K562 (cell line): ENCODE measurements around the gene DNAJB14. TPM values are rescaled to one million over a fixed set of nuclear protein-coding genes. Genes with fewer than 3 reads are reported as not detected.
A peak's percentile ranks its signal among the peaks of the same experiment; 100 is the strongest.

ENCODE experiments used
- ATAC-seq: fragments of 200-7000 bp; cut with Tn5 transposase; 3 replicates; pipeline ENCODE4 v1.9.1; 2020; ENCODE audit warnings: moderate library complexity
- BruUV-seq: library from RNA; stranded (reverse); fragments of 400-500 nt; replicated peaks from 2 replicates; lab custom pipeline; 2021; lab: Mats Ljungman, UMichigan
- CTCF ChIA-PET: fragments of 300-600 bp; formaldehyde crosslinking; extraction: SDS; loops from one replicate; lab custom pipeline; 2021; ENCODE audit warnings: low intra/inter-chr PET ratio; lab: Yijun Ruan, JAX
- POLR2A ChIA-PET: fragments of 300-600, 350-650 bp; sonication (Branson Sonifier 250); formaldehyde crosslinking; extraction: SDS; loops from one replicate; lab custom pipeline; 2021; ENCODE audit warnings: antibody characterized with exemption, inconsistent platforms; lab: Yijun Ruan, JAX
- DNase-seq, 4 experiments: peaks; one replicate each; pipeline versions ENCODE4 v3.0.0 to v3.0.0-alpha.2; 2011 to 2018; ENCODE audit warnings: low spot score in 3 of 4, mixed read lengths in 3 of 4; ENCODE audit errors: extremely low read depth in 1 of 4
- FAIRE-seq: peaks from 2 replicates; lab custom pipeline; 2011; peaks lifted over from hg19 to GRCh38; lab: Jason Lieb, UNC
- H2AFZ ChIP-seq: 2 replicates; pipeline ENCODE4 v1.6.0; 2011; ENCODE audit warnings: low read depth, low read length, control low read depth, inconsistent platforms
- H3K27ac ChIP-seq: fragments of 200-600 bp; 3 replicates; pipeline ENCODE4 v1.8.0; 2011; ENCODE audit warnings: low read depth, mild to moderate bottlenecking, control low read depth, inconsistent platforms, low read length, moderate library complexity, mixed read lengths; ENCODE audit errors: extremely low read depth
- H3K27me3 ChIP-seq, 2 experiments: fragments of 300-600 bp in 1 of 2; 2 replicates in 1 of 2; 3 replicates in 1 of 2; pipeline versions ENCODE4 v1.6.0 to v1.8.0; 2011; ENCODE audit warnings: inconsistent platforms in 2 of 2, low read length in 2 of 2, mild to moderate bottlenecking in 1 of 2, mixed read lengths in 1 of 2, moderate library complexity in 1 of 2; ENCODE audit not compliant: control insufficient read depth in 2 of 2, insufficient read depth in 2 of 2
- H3K36me3 ChIP-seq: fragments of 300-600 bp; 3 replicates; pipeline ENCODE4 v1.8.0; 2011; ENCODE audit warnings: mild to moderate bottlenecking, low read length, inconsistent platforms; ENCODE audit not compliant: control insufficient read depth, insufficient read depth
- H3K4me1 ChIP-seq, 2 experiments: fragments of 200-600 bp in 1 of 2; replicated peaks in 1 of 2; 2 replicates in 1 of 2; 3 replicates in 1 of 2; pipeline versions ENCODE4 v1.5.1 to v1.8.0; 2011; ENCODE audit warnings: inconsistent platforms in 2 of 2, low read length in 2 of 2, mild to moderate bottlenecking in 1 of 2, mixed read lengths in 1 of 2, moderate library complexity in 1 of 2; ENCODE audit not compliant: control insufficient read depth in 2 of 2, insufficient read depth in 2 of 2
- H3K4me2 ChIP-seq: 2 replicates; pipeline ENCODE4 v1.6.1; 2011; ENCODE audit warnings: low read length, control low read depth, inconsistent platforms, mixed read lengths; ENCODE audit not compliant: insufficient read depth
- H3K4me3 ChIP-seq: fragments of 200-600 bp; sonication (generic), shearing (Covaris generic); 2 replicates; pipeline ENCODE4 v1.5.1; 2016; ENCODE audit warnings: control low read depth, inconsistent platforms
- H3K79me2 ChIP-seq: fragments of 200-600 bp; 3 replicates; pipeline ENCODE4 v1.8.0; 2011; ENCODE audit warnings: low read length, inconsistent platforms; ENCODE audit not compliant: control insufficient read depth, insufficient read depth
- H3K9ac ChIP-seq, 2 experiments: 2 replicates each; pipeline versions ENCODE4 v1.6.0 to v1.6.1; 2011; ENCODE audit warnings: low read depth in 2 of 2, low read length in 2 of 2, control low read depth in 1 of 2, inconsistent platforms in 1 of 2, mild to moderate bottlenecking in 1 of 2, mixed read lengths in 1 of 2; ENCODE audit not compliant: insufficient read depth in 1 of 2
- H3K9me1 ChIP-seq: one replicate; pipeline ENCODE4 v1.6.0; 2011; ENCODE audit warnings: inconsistent platforms, mild to moderate bottlenecking, low read length, moderate library complexity; ENCODE audit not compliant: control insufficient read depth, insufficient read depth
- H3K9me3 ChIP-seq: replicated peaks from 2 replicates; pipeline ENCODE4 v1.5.1; 2011; ENCODE audit warnings: low read depth, low read length, inconsistent platforms; ENCODE audit not compliant: control insufficient read depth, insufficient read depth
- H4K20me1 ChIP-seq: replicated peaks from 2 replicates; pipeline ENCODE4 v1.6.1; 2011; ENCODE audit warnings: low read length, inconsistent platforms, mixed read lengths; ENCODE audit not compliant: control insufficient read depth, insufficient read depth
- PCBP2 ChIP-seq: fragments of 200-400 bp; formaldehyde crosslinking; IDR thresholded peaks from 2 replicates; pipeline ENCODE4 v1.6.1; 2018; ENCODE audit warnings: low read length, low read depth, mild to moderate bottlenecking, moderate library complexity; ENCODE audit not compliant: poor library complexity, severe bottlenecking
- ZC3H4 ChIP-seq: sonication (generic); formaldehyde crosslinking; IDR thresholded peaks from 2 replicates; pipeline ENCODE4 v1.9.0; 2021; ENCODE audit warnings: missing genetic modification reagents, borderline replicate concordance
- WGBS: fragments of 100-300 bp; shearing (Covaris generic); methylation state at CpG from one replicate; pipeline ENCODE4 v1.1.6; 2016; ENCODE audit warnings: low coverage, mixed read lengths; ENCODE audit not compliant: insufficient coverage; ENCODE audit errors: missing lambda C conversion rate; 5-methylcytosine and 5-hydroxymethylcytosine counted together
- in situ Hi-C: fragments of 300-500 bp; cut with MboI; formaldehyde crosslinking; loops from 4 replicates; pipeline ENCODE4 v1.15.0; 2018; ENCODE audit warnings: inconsistent platforms, mixed read lengths
- intact Hi-C: fragments of 100-400 bp; cut with micrococcal nuclease; formaldehyde crosslinking; loops from 2 replicates; pipeline ENCODE4 v1.14.2; 2022
- polyA plus RNA-seq, 8 experiments: library from polyadenylated mRNA; depleted of rRNA in 4 of 8; stranded (reverse) in 5 of 8; unstranded in 3 of 8; fragments of >200 nt; fragmentation: Nextera tagmentation in 2 of 8; fragmentation: Illumina TruSeq in 1 of 8; extraction: Ambion mirVana in 2 of 8; extraction: Trizol in 1 of 8; gene quantifications; 2 replicates each; pipeline versions ENCODE4 v1.2.1 to v1.2.3, GENCODE V29; 2011 to 2014; ENCODE audit warnings: inconsistent platforms in 1 of 8, missing spikeins in 1 of 8
- total RNA-seq, 7 experiments: library from RNA; depleted of rRNA in 6 of 7; stranded (reverse); fragments of >200 nt in 6 of 7; fragmentation: Illumina TruSeq in 2 of 7; extraction: Trizol in 2 of 7; gene quantifications; 2 replicates each; pipeline versions ENCODE4 v1.2.1 to v1.2.3, GENCODE V29; 2011 to 2021; ENCODE audit warnings: low replicate concordance in 1 of 7
- TF ChIP-seq, protein P1 (sequence below), 2 experiments: fragments of 450-650 bp in 1 of 2; sonication (generic) in 1 of 2; formaldehyde crosslinking in 1 of 2; IDR thresholded peaks in 1 of 2; conservative IDR thresholded peaks in 1 of 2; 2 replicates each; pipeline versions ENCODE4 v1.6.1 to v1.8.1; 2016 to 2023; ENCODE audit warnings: mild to moderate bottlenecking in 2 of 2, moderate library complexity in 2 of 2, inconsistent platforms in 1 of 2, missing genetic modification reagents in 1 of 2
- TF ChIP-seq, protein P2 (sequence below): sonication (generic); formaldehyde crosslinking; IDR thresholded peaks from 2 replicates; pipeline ENCODE4 v1.4.0; 2020; ENCODE audit warnings: mild to moderate bottlenecking, missing genetic modification reagents

DNAJB14 gene
- total and polyA plus RNA-seq, 9 of the 15 experiments (the other 6 are each of a cell fraction or from before 2014, with no cell fraction given), result 5.5 to 28.0 (median 12.7) TPM

- no peaks in the 10 kb centered on the region for H3K9me3 ChIP-seq
- peak overlapping the region; percentile 86 for H2AFZ ChIP-seq
- H3K36me3 ChIP-seq, result peaks cover 20% of the 10 kb centered on the region
- ATAC-seq (no peak; the same call in 2 of the 3 replicates), FAIRE-seq (no peak), DNase-seq (peak in 2 of 4 experiments; percentile 7 to 12)
- intact Hi-C loops, result loop anchor here (2.0 kb wide), 1 partner anchor 55 kb away; no protein-coding TSS in a partner anchor
- in situ Hi-C loops, result no loop called here
- H3K4me1 ChIP-seq, result peaks cover 0 to 3% of the 10 kb centered on the region in 2 experiments; a peak in 4 of 5 replicates
- H3K27ac ChIP-seq, result peak overlapping the region; percentile 81
- H3K27me3 ChIP-seq, result no peaks in the 10 kb centered on the region
- H3K9ac ChIP-seq, result peak overlapping the region; percentile 87 to 96
- WGBS, result 0% methylated on average over 8 of the region's 12 CpGs
- POLR2A ChIA-PET, result interaction anchor here (0.6 to 2.3 kb wide), 5 partner anchors 53 to 1091 kb away, joined by 4 to 11 read pairs (median 5); partner anchors contain the start of genes DNAJB14 and H2AZ1
- H3K4me2 ChIP-seq, result peak overlapping the region; percentile 93
- H3K4me3 ChIP-seq, result peak overlapping the region; percentile 91
- CTCF ChIA-PET, result no interaction called here
- no TSS peak for BruUV-seq
- no peaks in the 10 kb centered on the region for H4K20me1 ChIP-seq
- no peaks in the 10 kb centered on the region for H3K9me1 ChIP-seq
- peaks cover 41% of the 10 kb centered on the region for H3K79me2 ChIP-seq
- TF ChIP-seq PCBP2 (no peak), ZC3H4 (CRISPR knock-in tag) (no peak)
- TF ChIP-seq, protein P1, sequence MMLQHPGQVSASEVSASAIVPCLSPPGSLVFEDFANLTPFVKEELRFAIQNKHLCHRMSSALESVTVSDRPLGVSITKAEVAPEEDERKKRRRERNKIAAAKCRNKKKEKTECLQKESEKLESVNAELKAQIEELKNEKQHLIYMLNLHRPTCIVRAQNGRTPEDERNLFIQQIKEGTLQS (IDR thresholded peaks at IDR 0.05), result no peak
- TF ChIP-seq, protein P1 (CRISPR knock-in tag; conservative IDR thresholded peaks at IDR 0.05), result no peak
- TF ChIP-seq, all 486 proteins: peak for 0
These were observed 52.6 kb downstream of the DNAJB14 start for GRCh38 chr4:99893839-99894160.

- ChIA-PET CTCF (no interaction called here), POLR2A (no interaction called here)
- ATAC-seq (no peak), DNase-seq (no peak), FAIRE-seq (no peak)
- H3K4me3 ChIP-seq, result peak overlapping the region; percentile 91
- peak overlapping the region; percentile 93 for H3K4me2 ChIP-seq
- H3K27me3 ChIP-seq, result no peaks in the 10 kb centered on the region
- no peaks in the 10 kb centered on the region for H3K9me3 ChIP-seq
- H3K36me3 ChIP-seq, result peaks cover 20% of the 10 kb centered on the region
- WGBS, result 73% methylated on average over 8 of the region's 8 CpGs
- H3K9me1 ChIP-seq, result no peaks in the 10 kb centered on the region
- H3K79me2 ChIP-seq, result peaks cover 44% of the 10 kb centered on the region
- H2AFZ ChIP-seq, result no peak overlapping the region
- peak overlapping the region in 1 of 2 experiments; percentile 87; a peak in 3 of 4 replicates for H3K9ac ChIP-seq
- peaks cover 0 to 3% of the 10 kb centered on the region in 2 experiments; a peak in 4 of 5 replicates for H3K4me1 ChIP-seq
- no TSS peak for BruUV-seq
- H4K20me1 ChIP-seq, result no peaks in the 10 kb centered on the region
- in situ Hi-C loops, result no loop called here
- intact Hi-C loops, result no loop called here
- no peak overlapping the region; the same call in 2 of the 3 replicates for H3K27ac ChIP-seq
- TF ChIP-seq, protein P2, sequence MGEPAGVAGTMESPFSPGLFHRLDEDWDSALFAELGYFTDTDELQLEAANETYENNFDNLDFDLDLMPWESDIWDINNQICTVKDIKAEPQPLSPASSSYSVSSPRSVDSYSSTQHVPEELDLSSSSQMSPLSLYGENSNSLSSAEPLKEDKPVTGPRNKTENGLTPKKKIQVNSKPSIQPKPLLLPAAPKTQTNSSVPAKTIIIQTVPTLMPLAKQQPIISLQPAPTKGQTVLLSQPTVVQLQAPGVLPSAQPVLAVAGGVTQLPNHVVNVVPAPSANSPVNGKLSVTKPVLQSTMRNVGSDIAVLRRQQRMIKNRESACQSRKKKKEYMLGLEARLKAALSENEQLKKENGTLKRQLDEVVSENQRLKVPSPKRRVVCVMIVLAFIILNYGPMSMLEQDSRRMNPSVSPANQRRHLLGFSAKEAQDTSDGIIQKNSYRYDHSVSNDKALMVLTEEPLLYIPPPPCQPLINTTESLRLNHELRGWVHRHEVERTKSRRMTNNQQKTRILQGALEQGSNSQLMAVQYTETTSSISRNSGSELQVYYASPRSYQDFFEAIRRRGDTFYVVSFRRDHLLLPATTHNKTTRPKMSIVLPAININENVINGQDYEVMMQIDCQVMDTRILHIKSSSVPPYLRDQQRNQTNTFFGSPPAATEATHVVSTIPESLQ, result no peak
These were observed 53.4 kb downstream of the DNAJB14 start for GRCh38 chr4:99893029-99893428.
